Neuronal stem cell (in vitro differentiated cells): ENCODE measurements around the gene RANBP17.
"Not testable (repeated sequence)": the region's sequence is repeated elsewhere in the genome, so short reads cannot be mapped to it uniquely, and the experiment has no call there.

Experiments used
- DNase-seq: peaks from one replicate; pipeline ENCODE4 v3.0.0-alpha.2; 2013; ENCODE audit warnings: low spot score
- H2AFZ ChIP-seq: one replicate; pipeline ENCODE4 v1.6.1; 2013; ENCODE audit warnings: mild to moderate bottlenecking, low read length, inconsistent platforms
- H2AK5ac ChIP-seq: 2 replicates; pipeline ENCODE4 v1.6.1; 2013; ENCODE audit warnings: low read depth, mild to moderate bottlenecking, inconsistent platforms, low read length, moderate library complexity, mixed read lengths
- H2BK120ac ChIP-seq: 2 replicates; pipeline ENCODE4 v1.6.1; 2013; ENCODE audit warnings: low read depth, mild to moderate bottlenecking, inconsistent platforms, low read length, moderate library complexity, mixed read lengths
- H2BK12ac ChIP-seq: one replicate; pipeline ENCODE4 v1.6.1; 2013; ENCODE audit warnings: low read length, inconsistent platforms
- H2BK15ac ChIP-seq: 2 replicates; pipeline ENCODE4 v1.6.1; 2013; ENCODE audit warnings: mild to moderate bottlenecking, low read length, inconsistent platforms, mixed read lengths
- H2BK5ac ChIP-seq: one replicate; pipeline ENCODE4 v1.6.1; 2013; ENCODE audit warnings: inconsistent platforms, mild to moderate bottlenecking, low read length, moderate library complexity
- H3K14ac ChIP-seq: one replicate; pipeline ENCODE4 v1.6.1; 2013; ENCODE audit warnings: low read length, inconsistent platforms
- H3K18ac ChIP-seq: 2 replicates; pipeline ENCODE4 v1.6.1; 2013; ENCODE audit warnings: low read length, inconsistent platforms
- H3K23ac ChIP-seq: 2 replicates; pipeline ENCODE4 v1.6.1; 2013; ENCODE audit warnings: low read depth, mild to moderate bottlenecking, mixed read lengths, low read length, inconsistent platforms; ENCODE audit not compliant: poor library complexity
- H3K27ac ChIP-seq: replicated peaks from 3 replicates; pipeline ENCODE4 v1.5.1; 2013; ENCODE audit warnings: low read length, inconsistent platforms
- H3K27me3 ChIP-seq, 3 experiments: 2 replicates each; pipeline ENCODE4 v1.6.1; 2013; ENCODE audit warnings: low read length in 3 of 3, mild to moderate bottlenecking in 2 of 3, inconsistent platforms in 1 of 3, low read depth in 1 of 3, mixed read lengths in 1 of 3, moderate library complexity in 1 of 3; ENCODE audit not compliant: control insufficient read depth in 3 of 3, insufficient read depth in 3 of 3
- H3K36me3 ChIP-seq, 2 donors: replicated peaks in 1 of 2; 2 replicates each; pipeline ENCODE4 v1.6.1; 2013; ENCODE audit warnings: low read length in 2 of 2; ENCODE audit not compliant: control insufficient read depth in 2 of 2, insufficient read depth in 2 of 2
- H3K4ac ChIP-seq: 2 replicates; pipeline ENCODE4 v1.6.1; 2013; ENCODE audit warnings: inconsistent platforms, mild to moderate bottlenecking, low read length, moderate library complexity
- H3K4me1 ChIP-seq, 2 donors: 1 replicate in 1 of 2; 2 replicates in 1 of 2; pipeline ENCODE4 v1.6.1; 2013; ENCODE audit warnings: low read length in 2 of 2, low read depth in 1 of 2; ENCODE audit not compliant: control insufficient read depth in 2 of 2, insufficient read depth in 1 of 2
- H3K4me2 ChIP-seq: one replicate; pipeline ENCODE4 v1.6.1; 2013; ENCODE audit warnings: mild to moderate bottlenecking, low read length, inconsistent platforms; ENCODE audit not compliant: insufficient read depth, poor library complexity, severe bottlenecking
- H3K4me3 ChIP-seq, 2 donors: 2 replicates each; pipeline ENCODE4 v1.5.1; 2013; ENCODE audit warnings: low read length in 2 of 2, mild to moderate bottlenecking in 2 of 2, inconsistent platforms in 1 of 2, moderate library complexity in 1 of 2
- H3K79me1 ChIP-seq: one replicate; pipeline ENCODE4 v1.6.1; 2013; ENCODE audit warnings: low read depth, mild to moderate bottlenecking, inconsistent platforms, low read length, moderate library complexity
- H3K9ac ChIP-seq: one replicate; pipeline ENCODE4 v1.6.1; 2013; ENCODE audit warnings: mild to moderate bottlenecking, low read depth, low read length, inconsistent platforms; ENCODE audit not compliant: poor library complexity
- H3K9me3 ChIP-seq, 2 donors: replicated peaks in 1 of 2; 2 replicates each; pipeline versions ENCODE3 to v1.6.1; 2013; ENCODE audit warnings: low read length in 2 of 2, mild to moderate bottlenecking in 2 of 2, inconsistent platforms in 1 of 2, low read depth in 1 of 2, mixed read lengths in 1 of 2, moderate library complexity in 1 of 2; ENCODE audit not compliant: control insufficient read depth in 2 of 2, insufficient read depth in 1 of 2
- H4K8ac ChIP-seq: one replicate; pipeline ENCODE4 v1.6.1; 2013; ENCODE audit warnings: low read depth, mild to moderate bottlenecking, inconsistent platforms, low read length, moderate library complexity
- H4K91ac ChIP-seq: one replicate; pipeline ENCODE4 v1.6.1; 2013; ENCODE audit warnings: low read length, low read depth, mild to moderate bottlenecking, inconsistent platforms; ENCODE audit not compliant: poor library complexity
- WGBS, 2 donors: extraction: QIAGEN DNeasy Blood & Tissue Kit; methylation state at CpG; one replicate each; pipeline ENCODE4 v1.1.7; 2013; ENCODE audit warnings: missing lambda C conversion rate in 2 of 2, mixed read lengths in 1 of 2; ENCODE audit not compliant: insufficient read length in 2 of 2, insufficient replicate concordance in 1 of 2; ENCODE audit errors: extremely low coverage in 2 of 2; 5-methylcytosine and 5-hydroxymethylcytosine counted together

The RANBP17 gene

DNA sequence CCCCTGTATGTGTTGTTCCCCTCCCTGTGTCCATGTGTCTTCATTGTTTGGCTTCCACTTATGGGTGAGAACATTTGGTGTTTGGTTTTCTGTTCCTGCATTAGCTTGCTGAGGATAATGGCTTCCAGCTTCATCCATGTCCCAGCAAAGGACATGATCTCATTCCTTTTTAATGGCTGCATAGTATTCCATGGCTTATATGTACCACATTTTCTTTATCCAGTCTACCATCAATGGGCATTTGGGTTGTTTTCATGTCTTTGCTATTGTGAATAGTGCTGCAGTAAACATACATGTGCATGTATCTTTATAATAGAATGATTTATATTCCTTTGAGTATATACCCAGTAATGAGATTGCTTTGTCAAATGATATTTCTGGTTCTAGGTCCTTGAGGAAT is 8.6 kb downstream of the RANBP17 start:
- peaks cover 0 to 21% of the 10 kb centered on the region in 2 donors for H3K9me3 ChIP-seq
- not testable (repeated sequence) for H3K4ac ChIP-seq, H3K18ac ChIP-seq, H3K79me1 ChIP-seq, H2AFZ ChIP-seq, H2BK5ac ChIP-seq, H3K9ac ChIP-seq, H3K4me2 ChIP-seq, H2BK120ac ChIP-seq, H3K4me3 ChIP-seq, H3K36me3 ChIP-seq, H2AK5ac ChIP-seq, DNase-seq, H4K8ac ChIP-seq, H3K27ac ChIP-seq, H4K91ac ChIP-seq, H3K14ac ChIP-seq, H2BK12ac ChIP-seq, H3K27me3 ChIP-seq, H2BK15ac ChIP-seq, H3K4me1 ChIP-seq, H3K23ac ChIP-seq

DNA sequence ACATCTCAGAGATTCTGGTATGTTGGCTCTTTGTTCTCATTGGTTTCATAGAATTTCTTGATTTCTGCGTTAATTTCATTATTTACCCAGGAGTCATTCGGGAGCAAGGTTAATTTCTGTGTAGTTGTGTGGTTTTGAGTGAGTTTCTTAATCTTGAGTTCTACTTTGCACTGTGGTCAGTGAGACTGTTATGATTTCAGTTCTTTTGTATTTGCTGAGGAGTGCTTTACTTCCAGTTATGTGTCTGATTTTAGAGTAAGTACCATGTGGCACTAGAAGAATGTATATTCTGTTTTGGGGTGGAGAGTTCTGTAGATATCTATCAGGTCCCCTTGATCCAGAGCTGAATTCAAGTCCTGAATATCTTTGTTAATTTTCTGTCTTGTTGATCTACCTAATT is 12.2 kb downstream of the RANBP17 start:
- Histone ChIP-seq H3K79me1 (peaks cover 2% of the 10 kb centered on the region), H2AFZ (no peak overlapping the region), H3K27me3 (no peaks in the 10 kb centered on the region), H2AK5ac (no peak overlapping the region), H3K4ac (no peak overlapping the region), H4K91ac (no peak overlapping the region), H2BK120ac (no peak overlapping the region), H3K23ac (no peak overlapping the region), H3K14ac (no peak overlapping the region), H3K9me3 (peaks cover 0 to 26% of the 10 kb centered on the region in 2 donors), H3K9ac (no peak overlapping the region), H3K4me1 (no peaks in the 10 kb centered on the region), H3K27ac (no peak overlapping the region), H2BK5ac (no peak overlapping the region), H2BK12ac (no peak overlapping the region), H3K36me3 (peaks cover 0 to 10% of the 10 kb centered on the region in 2 donors), H4K8ac (no peak overlapping the region), H3K4me3 (no peak overlapping the region), H2BK15ac (no peak overlapping the region), H3K4me2 (no peak overlapping the region), H3K18ac (no peak overlapping the region)
- DNase-seq: no peak
- WGBS, 2 donors: no CpG with 5 or more reads among the region's 2 CpGs

DNA sequence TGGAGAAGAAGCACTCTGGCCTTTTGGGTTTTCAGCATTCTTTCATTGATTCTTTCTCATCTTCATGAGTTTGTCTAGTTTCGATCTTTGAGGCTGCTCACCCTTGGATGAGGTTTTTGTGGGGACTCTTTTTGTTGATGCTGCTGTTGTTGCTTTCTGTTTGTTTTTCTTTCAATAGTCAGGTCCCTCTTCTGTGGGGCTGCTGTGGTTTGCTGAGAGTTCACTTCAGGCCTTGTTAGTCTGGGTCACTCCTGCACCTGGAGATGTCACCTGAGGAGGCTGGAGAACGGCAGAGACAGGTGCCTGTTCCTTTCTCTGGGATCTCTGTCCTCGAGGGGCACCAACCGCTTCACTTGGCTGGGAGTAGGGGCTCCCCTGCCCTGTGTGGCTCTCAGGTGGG is 14.0 kb downstream of the RANBP17 start:
- Histone ChIP-seq H2BK120ac (no peak overlapping the region), H2BK12ac (no peak overlapping the region), H4K91ac (no peak overlapping the region), H2BK5ac (no peak overlapping the region), H3K36me3 (peaks cover 2 to 28% of the 10 kb centered on the region in 2 donors), H3K18ac (no peak overlapping the region), H2AK5ac (no peak overlapping the region), H3K4ac (no peak overlapping the region), H3K27me3 (no peaks in the 10 kb centered on the region), H3K4me2 (no peak overlapping the region), H3K79me1 (no peaks in the 10 kb centered on the region), H3K4me3 (no peak overlapping the region), H3K4me1 (no peaks in the 10 kb centered on the region), H3K9me3 (peaks cover 0 to 22% of the 10 kb centered on the region in 2 donors), H3K9ac (no peak overlapping the region), H3K23ac (no peak overlapping the region), H3K14ac (no peak overlapping the region), H4K8ac (no peak overlapping the region), H2BK15ac (no peak overlapping the region), H3K27ac (no peak overlapping the region), H2AFZ (no peak overlapping the region)
- DNase-seq: no peak
- WGBS, 2 donors: no CpG with 5 or more reads among the region's 4 CpGs

DNA sequence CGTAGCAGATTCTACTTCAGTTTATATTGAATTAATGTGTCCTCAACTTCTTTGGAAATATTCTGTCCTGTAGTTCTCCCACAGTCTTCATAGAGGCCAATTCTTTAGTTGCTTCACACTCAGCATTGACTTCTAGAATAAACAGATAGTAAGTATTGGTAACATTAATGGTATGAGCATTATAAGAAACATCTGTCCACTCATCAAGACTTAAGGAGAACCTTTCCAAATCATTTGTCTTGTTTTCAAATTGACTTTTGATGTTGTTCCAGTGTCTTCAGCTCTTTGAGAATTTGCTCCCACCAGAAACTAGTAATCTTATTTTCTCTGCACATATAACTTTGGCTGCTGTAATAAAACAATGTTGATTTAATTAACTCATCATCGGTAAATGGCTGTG is 18.3 kb downstream of the RANBP17 start:
- no peak overlapping the region for H2BK12ac ChIP-seq
- no peak for DNase-seq
- H3K14ac ChIP-seq: no peak overlapping the region
- H3K79me1 ChIP-seq: no peaks in the 10 kb centered on the region
- H3K27ac ChIP-seq: no peak overlapping the region
- no peak overlapping the region for H3K18ac ChIP-seq
- no peaks in the 10 kb centered on the region for H3K27me3 ChIP-seq
- H3K4me2 ChIP-seq: no peak overlapping the region
- no peak overlapping the region for H3K9ac ChIP-seq
- H3K4me1 ChIP-seq: no peaks in the 10 kb centered on the region
- no peak overlapping the region for H2AK5ac ChIP-seq
- no peak overlapping the region for H3K4me3 ChIP-seq
- no peak overlapping the region for H2BK120ac ChIP-seq
- no peak overlapping the region for H2BK5ac ChIP-seq
- H3K36me3 ChIP-seq: peaks cover 2 to 58% of the 10 kb centered on the region in 2 donors
- WGBS, 2 donors: no CpG with 5 or more reads among the region's 2 CpGs
- H4K8ac ChIP-seq: no peak overlapping the region
- no peak overlapping the region for H2AFZ ChIP-seq
- no peak overlapping the region for H4K91ac ChIP-seq
- no peak overlapping the region for H2BK15ac ChIP-seq
- H3K9me3 ChIP-seq: peaks cover 0 to 11% of the 10 kb centered on the region in 2 donors
- H3K23ac ChIP-seq: no peak overlapping the region
- H3K4ac ChIP-seq: no peak overlapping the region
